Panc1 (cell line): Measurements from ENCODE around the gene ADAMTS14. TPM values are rescaled to one million over a fixed set of nuclear protein-coding genes. Genes with fewer than 3 reads are reported as not detected.

Source experiments
- ATAC-seq: fragments of 200-7000 bp; cut with Tn5 transposase; 2 replicates; pipeline ENCODE4 v1.9.1; 2020; ENCODE audit warnings: mild to moderate bottlenecking, moderate library complexity
- BruUV-seq: library from RNA; stranded (reverse); fragments of 400-500 nt; replicated peaks from 2 replicates; lab custom pipeline; 2021; lab: Mats Ljungman, UMichigan
- CTCF ChIA-PET: fragments of 300-600 bp; sonication (Branson Sonifier 250); formaldehyde crosslinking; loops from one replicate; lab custom pipeline; 2022; ENCODE audit warnings: antibody characterized with exemption; lab: Charles Lee
- POLR2A ChIA-PET: fragments of 300-600 bp; sonication (Branson Sonifier 250); formaldehyde crosslinking; loops from one replicate; lab custom pipeline; 2022; ENCODE audit warnings: antibody characterized with exemption; lab: Charles Lee
- DNase-seq: peaks from one replicate; pipeline ENCODE4 v3.0.0-alpha.2; 2010; ENCODE audit warnings: low read depth, low spot score
- H3K27ac ChIP-seq: 2 replicates; pipeline ENCODE4 v1.5.1; 2011; ENCODE audit warnings: mild to moderate bottlenecking, low read length, inconsistent platforms
- H3K27me3 ChIP-seq: fragments of 200-500 bp; sonication (Bioruptor generic); 2 replicates; pipeline ENCODE4 v1.6.0; 2014; ENCODE audit warnings: low read length, inconsistent platforms; ENCODE audit not compliant: control insufficient read depth, insufficient read depth
- H3K36me3 ChIP-seq: fragments of 200-500 bp; sonication (Bioruptor generic); 2 replicates; pipeline ENCODE4 v1.5.1; 2014; ENCODE audit warnings: inconsistent platforms, mild to moderate bottlenecking, low read length, moderate library complexity; ENCODE audit not compliant: control insufficient read depth, insufficient read depth
- H3K4me1 ChIP-seq: 2 replicates; pipeline ENCODE4 v1.5.1; 2011; ENCODE audit warnings: inconsistent platforms, mild to moderate bottlenecking, low read length, moderate library complexity; ENCODE audit not compliant: control insufficient read depth, insufficient read depth
- H3K4me3 ChIP-seq, 2 experiments: 2 replicates each; pipeline ENCODE4 v1.5.1; 2011 to 2012; ENCODE audit warnings: low read depth in 2 of 2, low read length in 2 of 2, mild to moderate bottlenecking in 2 of 2, inconsistent platforms in 1 of 2, moderate library complexity in 1 of 2
- H3K9me3 ChIP-seq: fragments of 200-500 bp; sonication (Bioruptor generic); 2 replicates; pipeline ENCODE4 v1.5.1; 2014; ENCODE audit warnings: low read depth, mild to moderate bottlenecking, inconsistent platforms, low read length, moderate library complexity; ENCODE audit not compliant: control insufficient read depth, insufficient read depth
- POLR2AphosphoS5 ChIP-seq: IDR thresholded peaks from 2 replicates; pipeline ENCODE4 v1.6.1; 2012; ENCODE audit warnings: mild to moderate bottlenecking, low read depth, low read length, moderate library complexity
- SIN3A ChIP-seq: IDR thresholded peaks from 2 replicates; pipeline ENCODE4 v1.6.1; 2012; ENCODE audit warnings: low read depth, mild to moderate bottlenecking, low read length, moderate library complexity, borderline replicate concordance; ENCODE audit not compliant: insufficient read depth
- TCF7L2 ChIP-seq: IDR thresholded peaks from 2 replicates; pipeline ENCODE4 v1.6.1; 2011; ENCODE audit warnings: mild to moderate bottlenecking, low read depth, low read length, inconsistent platforms
- in situ Hi-C: cut with HindIII; loops from 2 replicates; pipeline ENCODE4 v1.10.0; 2016; ENCODE audit warnings: low sequenced_read_pairs, low pct_unique_long_range_greater_than_20kb
- intact Hi-C: fragments of 100-400 bp; cut with micrococcal nuclease; formaldehyde crosslinking; loops from one replicate; pipeline ENCODE4 v1.10.0; 2022; ENCODE audit not compliant: unreplicated experiment
- total RNA-seq: library from RNA; stranded (reverse); gene quantifications from one replicate; pipeline ENCODE4 v1.2.1, GENCODE V29; 2021; ENCODE audit not compliant: unreplicated experiment
- TF ChIP-seq, protein P1 (sequence below), 2 experiments: IDR thresholded peaks; 2 replicates each; pipeline ENCODE4 v1.6.1; 2011 to 2012; ENCODE audit warnings: low read depth in 2 of 2, control low read depth in 1 of 2, low read length in 1 of 2, mild to moderate bottlenecking in 1 of 2, moderate library complexity in 1 of 2; ENCODE audit not compliant: insufficient read depth in 1 of 2
- TF ChIP-seq, protein P2 (sequence below): fragments of 450-650 bp; IDR thresholded peaks from 2 replicates; pipeline ENCODE4 v1.5.1; 2017; ENCODE audit warnings: mild to moderate bottlenecking

ADAMTS14 gene
- total RNA-seq, 1 experiment from 2014 or later = 0.67 TPM

- no TSS peak for BruUV-seq
- Histone ChIP-seq H3K9me3 (no peaks in the 10 kb centered on the region), H3K27me3 (peaks cover 19% of the 10 kb centered on the region), H3K4me1 (no peaks in the 10 kb centered on the region), H3K4me3 (no peak overlapping the region; a peak in 1 of 4 replicates), H3K36me3 (no peaks in the 10 kb centered on the region), H3K27ac (no peak overlapping the region)
- DNase-seq (no peak), ATAC-seq (peak; percentile 23; the same call in 1 of the 2 replicates)
- ChIA-PET POLR2A (no interaction called here), CTCF (no interaction called here)
- in situ Hi-C loops = no loop called here
- TF ChIP-seq, protein P1, sequence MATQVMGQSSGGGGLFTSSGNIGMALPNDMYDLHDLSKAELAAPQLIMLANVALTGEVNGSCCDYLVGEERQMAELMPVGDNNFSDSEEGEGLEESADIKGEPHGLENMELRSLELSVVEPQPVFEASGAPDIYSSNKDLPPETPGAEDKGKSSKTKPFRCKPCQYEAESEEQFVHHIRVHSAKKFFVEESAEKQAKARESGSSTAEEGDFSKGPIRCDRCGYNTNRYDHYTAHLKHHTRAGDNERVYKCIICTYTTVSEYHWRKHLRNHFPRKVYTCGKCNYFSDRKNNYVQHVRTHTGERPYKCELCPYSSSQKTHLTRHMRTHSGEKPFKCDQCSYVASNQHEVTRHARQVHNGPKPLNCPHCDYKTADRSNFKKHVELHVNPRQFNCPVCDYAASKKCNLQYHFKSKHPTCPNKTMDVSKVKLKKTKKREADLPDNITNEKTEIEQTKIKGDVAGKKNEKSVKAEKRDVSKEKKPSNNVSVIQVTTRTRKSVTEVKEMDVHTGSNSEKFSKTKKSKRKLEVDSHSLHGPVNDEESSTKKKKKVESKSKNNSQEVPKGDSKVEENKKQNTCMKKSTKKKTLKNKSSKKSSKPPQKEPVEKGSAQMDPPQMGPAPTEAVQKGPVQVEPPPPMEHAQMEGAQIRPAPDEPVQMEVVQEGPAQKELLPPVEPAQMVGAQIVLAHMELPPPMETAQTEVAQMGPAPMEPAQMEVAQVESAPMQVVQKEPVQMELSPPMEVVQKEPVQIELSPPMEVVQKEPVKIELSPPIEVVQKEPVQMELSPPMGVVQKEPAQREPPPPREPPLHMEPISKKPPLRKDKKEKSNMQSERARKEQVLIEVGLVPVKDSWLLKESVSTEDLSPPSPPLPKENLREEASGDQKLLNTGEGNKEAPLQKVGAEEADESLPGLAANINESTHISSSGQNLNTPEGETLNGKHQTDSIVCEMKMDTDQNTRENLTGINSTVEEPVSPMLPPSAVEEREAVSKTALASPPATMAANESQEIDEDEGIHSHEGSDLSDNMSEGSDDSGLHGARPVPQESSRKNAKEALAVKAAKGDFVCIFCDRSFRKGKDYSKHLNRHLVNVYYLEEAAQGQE (IDR thresholded peaks at IDR 0.05; ENCODE audit: insufficient read depth in 1 of 2, low read depth in 2 of 2, low read length in 1 of 2) = no peak
- TF ChIP-seq POLR2AphosphoS5 (no peak), TCF7L2 (no peak), SIN3A (no peak)
- TF ChIP-seq, protein P2, sequence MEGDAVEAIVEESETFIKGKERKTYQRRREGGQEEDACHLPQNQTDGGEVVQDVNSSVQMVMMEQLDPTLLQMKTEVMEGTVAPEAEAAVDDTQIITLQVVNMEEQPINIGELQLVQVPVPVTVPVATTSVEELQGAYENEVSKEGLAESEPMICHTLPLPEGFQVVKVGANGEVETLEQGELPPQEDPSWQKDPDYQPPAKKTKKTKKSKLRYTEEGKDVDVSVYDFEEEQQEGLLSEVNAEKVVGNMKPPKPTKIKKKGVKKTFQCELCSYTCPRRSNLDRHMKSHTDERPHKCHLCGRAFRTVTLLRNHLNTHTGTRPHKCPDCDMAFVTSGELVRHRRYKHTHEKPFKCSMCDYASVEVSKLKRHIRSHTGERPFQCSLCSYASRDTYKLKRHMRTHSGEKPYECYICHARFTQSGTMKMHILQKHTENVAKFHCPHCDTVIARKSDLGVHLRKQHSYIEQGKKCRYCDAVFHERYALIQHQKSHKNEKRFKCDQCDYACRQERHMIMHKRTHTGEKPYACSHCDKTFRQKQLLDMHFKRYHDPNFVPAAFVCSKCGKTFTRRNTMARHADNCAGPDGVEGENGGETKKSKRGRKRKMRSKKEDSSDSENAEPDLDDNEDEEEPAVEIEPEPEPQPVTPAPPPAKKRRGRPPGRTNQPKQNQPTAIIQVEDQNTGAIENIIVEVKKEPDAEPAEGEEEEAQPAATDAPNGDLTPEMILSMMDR = no peak
- intact Hi-C loops = no loop called here
Observed at GRCh38 chr10:70673043-70673928, 980 bp downstream of the ADAMTS14 start.

DNA sequence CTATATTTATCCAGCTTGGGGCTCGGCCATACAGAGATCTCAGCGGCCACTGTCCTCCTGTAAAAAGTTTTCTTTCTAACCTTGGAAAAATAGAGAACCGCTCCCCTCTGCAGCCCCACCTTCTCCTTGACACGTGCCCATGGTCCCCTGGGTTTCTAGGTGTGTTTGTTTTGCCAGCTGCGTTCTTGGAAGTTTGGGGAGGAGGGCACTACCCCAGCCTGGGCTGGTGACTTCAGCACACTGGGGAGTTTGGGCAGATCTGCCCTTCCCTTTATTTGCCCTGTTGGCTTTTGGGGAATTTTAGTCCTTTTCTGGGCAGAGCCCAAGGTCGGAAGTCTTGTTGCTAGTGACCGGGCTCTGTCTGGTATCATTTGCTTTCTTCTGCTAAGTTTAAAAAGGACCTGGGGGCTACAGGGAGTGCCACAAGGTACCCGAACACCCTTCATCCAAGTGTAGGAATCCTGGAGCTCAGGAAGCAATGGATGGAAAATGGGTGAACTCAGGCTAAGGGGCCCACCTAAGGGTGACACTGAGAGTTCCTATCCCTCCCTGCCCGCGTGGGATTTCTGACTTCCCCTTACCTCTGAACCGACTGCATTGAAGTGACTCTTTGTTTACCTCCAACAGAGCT, 1.7 kb downstream of the ADAMTS14 start:
- TF ChIP-seq SIN3A = no peak
- no peak for TF ChIP-seq TCF7L2
- no peak for TF ChIP-seq POLR2AphosphoS5
- TF ChIP-seq, protein P1 (IDR thresholded peaks at IDR 0.05; ENCODE audit: insufficient read depth in 1 of 2, low read depth in 2 of 2, low read length in 1 of 2) = no peak
- TF ChIP-seq, protein P2 = no peak
- DNase-seq (no peak), ATAC-seq (no peak)
- H3K9me3 ChIP-seq = no peaks in the 10 kb centered on the region
- POLR2A ChIA-PET = no interaction called here
- in situ Hi-C loops = no loop called here
- no peak overlapping the region for H3K27ac ChIP-seq
- peaks cover 19% of the 10 kb centered on the region for H3K27me3 ChIP-seq
- intact Hi-C loops = no loop called here
- H3K36me3 ChIP-seq = no peaks in the 10 kb centered on the region
- no TSS peak for BruUV-seq
- H3K4me3 ChIP-seq = no peak overlapping the region
- CTCF ChIA-PET = no interaction called here
- H3K4me1 ChIP-seq = no peaks in the 10 kb centered on the region
